Non-pigmented ciliary epithelial cell (primary cell): ENCODE results near the gene SPDYE11.
"Not testable (repeated sequence)": the region's sequence is repeated elsewhere in the genome, so short reads cannot be mapped to it uniquely, and the experiment has no call there.

Source experiments
- DNase-seq: peaks from one replicate; pipeline ENCODE4 v3.0.0-alpha.2; 2010; ENCODE audit warnings: low read depth

SPDYE11 gene, protein sequence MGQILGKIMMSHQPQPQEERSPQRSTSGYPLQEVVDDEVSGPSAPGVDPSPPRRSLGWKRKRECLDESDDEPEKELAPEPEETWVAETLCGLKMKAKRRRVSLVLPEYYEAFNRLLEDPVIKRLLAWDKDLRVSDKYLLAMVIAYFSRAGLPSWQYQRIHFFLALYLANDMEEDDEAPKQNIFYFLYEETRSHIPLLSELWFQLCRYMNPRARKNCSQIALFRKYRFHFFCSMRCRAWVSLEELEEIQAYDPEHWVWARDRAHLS

DNA sequence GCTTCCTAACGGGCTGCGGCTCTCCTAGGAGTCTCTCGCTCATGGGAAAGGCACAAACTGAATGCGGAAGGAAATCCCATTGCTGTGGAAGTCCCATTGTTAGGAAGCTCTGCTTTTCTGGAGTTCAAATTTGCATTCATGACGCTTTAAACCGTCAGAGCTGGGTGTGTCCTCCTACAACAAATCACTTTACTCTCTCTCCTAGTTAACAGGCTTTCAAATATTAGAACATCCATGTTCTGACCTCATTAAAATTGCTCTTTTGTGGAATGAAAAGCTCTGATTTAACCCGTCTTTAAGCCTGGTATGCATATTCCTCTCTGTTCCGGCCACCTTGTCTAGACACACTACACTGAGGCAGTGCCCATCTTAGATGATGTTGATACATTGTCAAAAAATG, at the start of gene SPDYE11:
TSS of gene SPDYE11 (minus strand) at position 101 of the 400 bp plus-strand sequence. CDS start 1,800 bp downstream, outside the sequence.
- not testable (repeated sequence) for DNase-seq

DNA sequence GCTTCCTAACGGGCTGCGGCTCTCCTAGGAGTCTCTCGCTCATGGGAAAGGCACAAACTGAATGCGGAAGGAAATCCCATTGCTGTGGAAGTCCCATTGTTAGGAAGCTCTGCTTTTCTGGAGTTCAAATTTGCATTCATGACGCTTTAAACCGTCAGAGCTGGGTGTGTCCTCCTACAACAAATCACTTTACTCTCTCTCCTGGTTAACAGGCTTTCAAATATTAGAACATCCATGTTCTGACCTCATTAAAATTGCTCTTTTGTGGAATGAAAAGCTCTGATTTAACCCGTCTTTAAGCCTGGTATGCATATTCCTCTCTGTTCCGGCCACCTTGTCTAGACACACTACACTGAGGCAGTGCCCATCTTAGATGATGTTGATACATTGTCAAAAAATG, 28.2 kb upstream of the SPDYE11 start, which contains the start of gene SPDYE9:
TSS of gene SPDYE9 (minus strand) at position 101 of the 400 bp plus-strand sequence. CDS start 1,800 bp downstream, outside the sequence.
- not testable (repeated sequence) for DNase-seq

DNA sequence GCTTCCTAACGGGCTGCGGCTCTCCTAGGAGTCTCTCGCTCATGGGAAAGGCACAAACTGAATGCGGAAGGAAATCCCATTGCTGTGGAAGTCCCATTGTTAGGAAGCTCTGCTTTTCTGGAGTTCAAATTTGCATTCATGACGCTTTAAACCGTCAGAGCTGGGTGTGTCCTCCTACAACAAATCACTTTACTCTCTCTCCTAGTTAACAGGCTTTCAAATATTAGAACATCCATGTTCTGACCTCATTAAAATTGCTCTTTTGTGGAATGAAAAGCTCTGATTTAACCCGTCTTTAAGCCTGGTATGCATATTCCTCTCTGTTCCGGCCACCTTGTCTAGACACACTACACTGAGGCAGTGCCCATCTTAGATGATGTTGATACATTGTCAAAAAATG, 28.0 kb downstream of the SPDYE11 start, which contains the start of gene SPDYE8:
TSS of gene SPDYE8 (minus strand) at position 101 of the 400 bp plus-strand sequence. CDS start 1,800 bp downstream, outside the sequence.
- DNase-seq: not testable (repeated sequence)

DNA sequence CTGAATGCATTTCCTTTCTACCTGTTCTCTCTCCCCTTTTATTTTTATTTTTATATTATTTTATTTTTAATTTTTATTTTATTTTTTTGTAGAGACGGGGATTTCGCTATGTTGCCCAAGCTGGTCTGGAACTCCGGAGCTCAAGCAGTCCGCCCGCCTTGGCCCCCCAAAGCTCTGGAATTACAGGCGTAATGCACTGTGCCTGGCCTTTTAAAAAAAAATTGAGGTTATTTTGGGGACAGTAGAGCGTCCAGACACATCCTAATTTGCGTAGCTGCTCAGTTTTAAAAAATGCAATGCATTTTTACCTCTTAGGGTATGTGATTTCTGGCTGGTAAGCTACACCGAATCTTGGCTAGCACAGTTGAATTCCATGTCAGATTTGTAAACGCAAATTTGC, 51.2 kb downstream of the SPDYE11 start:
- not testable (repeated sequence) for DNase-seq

DNA sequence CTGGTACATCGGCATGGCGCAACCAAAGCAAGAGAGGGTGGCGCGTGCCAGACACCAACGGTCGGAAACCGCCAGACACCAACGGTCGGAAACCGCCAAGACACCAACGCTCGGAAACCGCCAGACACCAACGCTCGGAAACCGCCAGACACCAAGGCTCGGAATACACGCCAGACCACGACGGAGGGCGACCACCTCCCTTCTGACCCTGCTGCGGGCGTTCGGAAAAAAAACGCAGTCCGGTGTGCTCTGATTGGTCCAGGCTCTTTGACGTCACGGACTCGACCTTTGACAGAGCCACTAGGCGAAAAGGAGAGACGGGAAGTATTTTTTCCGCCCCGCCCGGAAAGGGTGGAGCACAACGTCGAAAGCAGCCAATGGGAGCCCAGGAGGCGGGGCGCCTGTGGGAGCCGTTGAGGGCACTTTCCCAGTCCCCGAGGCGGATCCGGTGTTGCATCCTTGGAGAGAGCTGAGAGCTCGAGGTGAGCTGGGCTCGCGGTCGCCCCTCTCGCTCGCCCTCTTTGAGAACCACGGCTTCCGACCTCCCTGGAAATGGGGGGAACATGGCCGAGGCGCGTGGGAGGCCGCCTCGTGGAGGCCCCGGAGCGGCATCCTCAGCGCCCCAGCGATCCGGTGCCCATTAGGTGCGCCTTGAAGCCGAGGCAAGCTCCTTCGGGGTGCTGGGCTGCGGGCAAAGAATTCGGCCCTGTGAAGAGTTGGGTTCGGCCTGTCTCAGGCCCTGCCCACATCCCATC, 51.8 kb downstream of the SPDYE11 start:
- DNase-seq: peak; percentile 31

DNA sequence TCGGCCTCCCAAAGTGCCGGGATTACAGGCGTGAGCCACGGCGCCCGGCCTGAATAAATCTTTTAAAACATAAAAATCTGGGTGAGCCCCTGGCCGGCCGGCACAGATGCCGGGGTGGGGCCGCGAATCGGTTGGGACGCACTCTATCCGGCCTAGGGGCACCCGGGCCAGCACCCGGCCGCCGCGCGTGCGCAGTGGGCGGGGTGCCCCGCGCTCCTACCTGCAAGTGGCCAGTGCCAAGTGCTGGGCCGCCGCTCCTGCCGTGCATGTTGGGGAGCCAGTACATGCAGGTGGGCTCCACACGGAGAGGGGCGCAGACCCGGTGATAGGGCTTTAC, 52.4 kb downstream of the SPDYE11 start:
- DNase-seq: not testable (repeated sequence)

DNA sequence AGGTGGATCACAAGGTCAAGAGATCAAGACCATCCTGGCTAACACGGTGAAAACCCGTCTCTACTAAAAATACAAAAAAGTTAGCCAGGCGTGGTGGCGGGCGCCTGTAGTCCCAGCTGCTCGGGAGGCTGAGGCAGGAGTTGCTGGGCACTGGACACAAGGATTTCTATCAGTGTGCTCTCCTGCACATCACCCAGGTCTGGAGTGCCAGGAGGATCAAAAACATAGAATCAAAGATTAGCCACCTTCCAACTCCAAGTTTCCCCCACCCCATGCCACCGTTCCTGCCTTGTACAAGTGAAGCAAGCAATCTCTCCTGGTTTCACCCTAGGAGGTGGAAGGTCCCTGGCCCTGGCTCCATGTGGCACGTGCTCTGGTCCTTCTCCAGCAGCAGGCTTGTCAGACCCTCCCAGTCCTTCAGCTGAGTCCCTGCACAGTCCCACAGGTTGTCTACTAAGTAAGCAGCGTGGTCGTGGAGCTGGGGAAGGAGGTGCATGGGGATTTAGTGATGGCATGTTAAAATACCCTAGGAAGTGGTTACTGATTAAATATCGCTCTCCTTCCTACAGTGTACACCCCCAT, 59.7 kb downstream of the SPDYE11 start:
- not testable (repeated sequence) for DNase-seq
